Activated CD8-positive, alpha-beta memory T cell treated with anti-CD3 and anti-CD28 coated beads for 36 hours (primary cell): ENCODE results near the gene FAM117A. TPM values are rescaled to one million over a fixed set of nuclear protein-coding genes. Genes with fewer than 3 reads are reported as not detected.

Experiments used
- CTCF ChIA-PET: fragments of 350-600 bp; sonication (Branson Sonifier 250); formaldehyde crosslinking; loops from one replicate; lab custom pipeline; 2021; ENCODE audit warnings: antibody characterized with exemption; lab: Charles Lee
- POLR2A ChIA-PET: fragments of 350-600 bp; sonication (Branson Sonifier 250); formaldehyde crosslinking; loops from one replicate; lab custom pipeline; 2021; ENCODE audit warnings: antibody characterized with exemption; lab: Charles Lee
- total RNA-seq, 2 experiments: library from RNA; stranded (reverse); gene quantifications; one replicate each; pipeline ENCODE4 v1.2.3, GENCODE V29; 2021

FAM117A gene
- total RNA-seq, 2 experiments from 2014 or later: 16.4 to 17.7 TPM

- ChIA-PET POLR2A (no interaction called here), CTCF (interaction anchor here (1.2 to 2.7 kb wide), 3 partner anchors 61 to 138 kb away, joined by 3 to 14 read pairs (median 10); no protein-coding TSS in a partner anchor)
Measured at GRCh38 chr17:49705254-49705653, 58.7 kb downstream of the FAM117A start.

GRCh38 chr17:49703557-49704277, 60.2 kb downstream of the FAM117A start:
- POLR2A ChIA-PET: no interaction called here
- CTCF ChIA-PET: interaction anchor here (0.6 to 2.7 kb wide), 8 partner anchors 12 to 804 kb away, joined by 3 to 14 read pairs (median 4); no protein-coding TSS in a partner anchor

DNA sequence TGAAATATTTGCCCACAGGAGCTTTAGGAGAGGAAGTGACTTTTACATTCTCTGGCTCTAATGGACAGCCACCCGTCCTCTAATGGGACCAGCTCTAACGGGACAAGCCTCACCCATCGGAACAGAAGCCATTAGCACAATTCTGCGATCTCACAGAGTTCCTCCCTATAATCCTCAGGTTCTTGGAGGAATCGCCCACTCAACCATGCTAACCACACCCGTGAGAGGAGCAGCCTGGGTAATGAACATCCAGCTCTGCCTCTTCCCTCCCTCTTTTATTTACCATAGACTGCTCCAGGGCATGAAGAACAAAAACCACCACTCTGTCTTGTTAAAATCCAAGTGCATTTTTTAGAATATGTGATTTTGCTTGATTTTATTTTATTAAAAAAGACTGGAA, 63.0 kb downstream of the FAM117A start:
- ChIA-PET POLR2A (interaction anchor here (1.1 kb wide), 1 partner anchor 97 kb away, joined by 3 read pairs; no protein-coding TSS in a partner anchor), CTCF (interaction anchor here (1.2 to 6.4 kb wide), 2 partner anchors 7 to 125 kb away, joined by 3 to 45 read pairs; partner anchors contain the start of genes NXPH3 and SLC35B1)

DNA sequence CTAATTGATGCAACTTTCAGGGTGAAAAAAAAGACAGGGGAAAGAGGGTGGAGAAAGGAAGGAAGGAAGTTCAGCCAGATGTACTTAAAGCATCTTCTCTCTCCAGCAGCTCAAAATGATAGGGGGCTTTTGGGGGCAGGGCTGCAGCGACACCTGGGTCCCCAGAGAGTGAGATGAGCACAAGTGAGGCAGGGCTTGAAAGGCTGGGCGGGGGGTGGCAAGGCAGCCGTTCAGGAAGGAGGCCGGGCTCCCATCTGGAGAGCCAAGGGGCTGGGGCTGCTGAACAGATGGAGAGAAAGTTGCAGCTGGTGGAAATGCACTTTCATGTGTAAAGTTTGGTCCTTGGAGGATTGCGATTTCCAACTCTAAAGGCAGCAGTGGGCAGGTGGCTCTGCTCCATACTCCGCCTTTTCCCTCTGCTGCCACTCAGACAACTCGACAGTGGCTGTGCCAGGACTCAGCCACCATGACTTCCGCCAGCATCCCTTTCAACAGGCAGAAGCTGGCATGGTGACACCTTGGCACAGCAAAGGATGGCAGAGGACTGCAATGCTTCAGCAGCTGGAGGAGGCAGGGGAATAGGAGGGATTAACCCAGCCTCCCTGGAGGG, 63.9 kb downstream of the FAM117A start:
- POLR2A ChIA-PET: interaction anchor here (1.1 kb wide), 2 partner anchors 72 to 97 kb away, joined by 3 read pairs; no protein-coding TSS in a partner anchor
- CTCF ChIA-PET: interaction anchor here (0.9 to 6.4 kb wide), 4 partner anchors 8 to 144 kb away, joined by 3 to 45 read pairs (median 4); partner anchors contain the start of gene SLC35B1

- CTCF ChIA-PET: interaction anchor here (1.0 to 7.1 kb wide), 5 partner anchors 10 to 141 kb away, joined by 3 to 106 read pairs (median 24); partner anchors contain the start of gene SLC35B1
- POLR2A ChIA-PET: interaction anchor here (1.2 kb wide), 1 partner anchor 17 kb away, joined by 4 read pairs; no protein-coding TSS in a partner anchor
Measured at GRCh38 chr17:49698005-49698404, 65.9 kb downstream of the FAM117A start.

- ChIA-PET POLR2A (interaction anchor here (0.5 to 2.0 kb wide), 9 partner anchors 9 to 420 kb away, joined by 3 to 10 read pairs (median 4); partner anchors contain the start of gene NXPH3), CTCF (interaction anchor here (0.7 to 7.1 kb wide), 19 partner anchors 9 to 301 kb away, joined by 3 to 106 read pairs (median 4); partner anchors contain the start of genes SLC35B1 and SPOP)
Measured at GRCh38 chr17:49696233-49696761, 67.6 kb downstream of the FAM117A start.

GRCh38 chr17:49695698-49696232, 68.2 kb downstream of the FAM117A start:
- ChIA-PET CTCF (interaction anchor here (0.7 to 7.1 kb wide), 19 partner anchors 9 to 302 kb away, joined by 3 to 106 read pairs (median 4); partner anchors contain the start of genes SLC35B1 and SPOP), POLR2A (interaction anchor here (0.6 to 2.0 kb wide), 8 partner anchors 9 to 128 kb away, joined by 3 to 10 read pairs (median 4); partner anchors contain the start of gene NXPH3)

GRCh38 chr17:49694847-49695697, 68.9 kb downstream of the FAM117A start:
- ChIA-PET CTCF (interaction anchor here (0.5 to 7.1 kb wide), 18 partner anchors 8 to 303 kb away, joined by 3 to 106 read pairs (median 5); partner anchors contain the start of gene SLC35B1), POLR2A (interaction anchor here (0.8 to 2.0 kb wide), 2 partner anchors 124 to 127 kb away, joined by 5 read pairs; no protein-coding TSS in a partner anchor)

- ChIA-PET CTCF (interaction anchor here (1.3 to 7.1 kb wide), 2 partner anchors 117 to 124 kb away, joined by 4 to 106 read pairs; partner anchors contain the start of gene NXPH3), POLR2A (no interaction called here)
Measured at GRCh38 chr17:49692751-49693150, 71.2 kb downstream of the FAM117A start.

DNA sequence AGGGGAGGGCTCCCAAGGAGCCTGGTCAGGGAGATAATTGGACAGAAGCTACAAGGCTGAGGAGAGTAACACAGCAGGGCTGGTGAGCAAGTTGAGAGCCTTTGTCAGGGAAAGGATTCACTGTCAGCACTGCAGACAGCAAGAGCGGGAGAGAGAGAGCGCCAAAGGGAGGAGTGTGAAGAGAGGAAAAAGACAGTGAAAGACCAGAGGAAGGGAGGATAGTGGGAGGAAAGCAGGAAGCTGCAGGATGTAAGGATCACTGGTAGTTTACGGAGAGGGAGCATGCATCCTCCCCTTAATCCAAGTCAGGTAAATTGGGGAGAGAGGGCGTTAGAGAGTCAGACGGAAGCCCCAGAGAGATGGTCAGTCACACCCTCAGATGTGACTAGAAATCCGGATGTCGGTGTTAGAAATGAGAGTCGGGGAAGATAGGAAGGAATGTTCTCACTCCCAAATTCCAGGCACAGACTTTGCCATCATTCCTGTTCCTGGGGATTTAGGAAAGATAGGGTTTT, 72.2 kb downstream of the FAM117A start:
- ChIA-PET POLR2A (no interaction called here), CTCF (interaction anchor here (1.3 kb wide), 1 partner anchor 116 kb away, joined by 4 read pairs; the partner anchor contains the start of gene NXPH3)

- POLR2A ChIA-PET: no interaction called here
- CTCF ChIA-PET: interaction anchor here (0.6 to 0.7 kb wide), 2 partner anchors 124 to 1085 kb away, joined by 3 to 5 read pairs; no protein-coding TSS in a partner anchor
Measured at GRCh38 chr17:49691086-49691676, 72.8 kb downstream of the FAM117A start.

DNA sequence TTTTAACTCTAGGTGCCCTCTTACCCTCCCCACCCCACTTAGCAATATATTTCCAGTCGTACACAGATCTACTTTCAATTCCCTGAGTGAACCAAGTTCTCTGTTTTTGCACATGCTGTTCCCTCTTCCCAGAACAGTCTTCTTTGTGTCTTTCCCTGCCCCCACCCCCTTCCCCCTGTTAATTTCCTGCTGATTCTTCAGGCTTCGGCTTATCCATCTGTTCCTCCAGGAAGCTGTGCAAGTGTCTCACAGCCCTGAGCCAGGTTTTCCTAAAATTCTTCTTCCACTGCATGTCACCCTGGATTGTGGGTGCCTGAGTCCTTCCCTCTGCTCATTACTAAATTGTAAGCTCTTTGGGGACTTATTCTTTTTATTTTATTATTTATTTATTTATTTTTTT, 73.7 kb downstream of the FAM117A start:
- ChIA-PET POLR2A (no interaction called here), CTCF (interaction anchor here (2.4 kb wide), 1 partner anchor 120 kb away, joined by 9 read pairs; no protein-coding TSS in a partner anchor)

DNA sequence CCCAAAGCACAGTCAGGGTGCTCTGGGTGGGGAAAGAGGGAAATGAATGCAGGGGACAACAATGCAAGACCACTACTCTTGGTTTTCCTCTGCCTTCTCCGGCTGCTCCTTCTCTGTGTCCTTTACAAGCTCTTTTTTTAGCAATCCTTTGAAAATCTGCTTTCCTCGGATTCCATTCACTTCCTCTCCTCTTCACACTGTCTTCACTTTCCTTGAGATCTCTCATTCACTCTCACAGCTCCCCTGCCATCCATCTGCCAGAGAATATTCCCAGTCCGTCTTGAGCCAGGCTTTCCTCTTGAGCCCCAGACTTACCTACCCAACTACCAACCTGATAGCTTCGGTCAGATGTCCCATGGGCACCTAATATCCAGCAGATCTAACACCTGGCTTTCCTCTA, 75.1 kb downstream of the FAM117A start:
- CTCF ChIA-PET: interaction anchor here (1.3 to 2.4 kb wide), 3 partner anchors 118 to 163 kb away, joined by 3 to 9 read pairs (median 3); no protein-coding TSS in a partner anchor

GRCh38 chr17:49687878-49688491, 75.9 kb downstream of the FAM117A start:
- POLR2A ChIA-PET: interaction anchor here (0.6 to 1.0 kb wide), 3 partner anchors 11 to 91 kb away, joined by 3 to 10 read pairs (median 4); no protein-coding TSS in a partner anchor
- CTCF ChIA-PET: interaction anchor here (0.7 to 2.4 kb wide), 8 partner anchors 8 to 255 kb away, joined by 3 to 9 read pairs (median 4); partner anchors contain the start of gene SLC35B1

More for the DNA sequence above, 75.1 kb downstream of the FAM117A start:
- POLR2A ChIA-PET: no interaction called here

DNA sequence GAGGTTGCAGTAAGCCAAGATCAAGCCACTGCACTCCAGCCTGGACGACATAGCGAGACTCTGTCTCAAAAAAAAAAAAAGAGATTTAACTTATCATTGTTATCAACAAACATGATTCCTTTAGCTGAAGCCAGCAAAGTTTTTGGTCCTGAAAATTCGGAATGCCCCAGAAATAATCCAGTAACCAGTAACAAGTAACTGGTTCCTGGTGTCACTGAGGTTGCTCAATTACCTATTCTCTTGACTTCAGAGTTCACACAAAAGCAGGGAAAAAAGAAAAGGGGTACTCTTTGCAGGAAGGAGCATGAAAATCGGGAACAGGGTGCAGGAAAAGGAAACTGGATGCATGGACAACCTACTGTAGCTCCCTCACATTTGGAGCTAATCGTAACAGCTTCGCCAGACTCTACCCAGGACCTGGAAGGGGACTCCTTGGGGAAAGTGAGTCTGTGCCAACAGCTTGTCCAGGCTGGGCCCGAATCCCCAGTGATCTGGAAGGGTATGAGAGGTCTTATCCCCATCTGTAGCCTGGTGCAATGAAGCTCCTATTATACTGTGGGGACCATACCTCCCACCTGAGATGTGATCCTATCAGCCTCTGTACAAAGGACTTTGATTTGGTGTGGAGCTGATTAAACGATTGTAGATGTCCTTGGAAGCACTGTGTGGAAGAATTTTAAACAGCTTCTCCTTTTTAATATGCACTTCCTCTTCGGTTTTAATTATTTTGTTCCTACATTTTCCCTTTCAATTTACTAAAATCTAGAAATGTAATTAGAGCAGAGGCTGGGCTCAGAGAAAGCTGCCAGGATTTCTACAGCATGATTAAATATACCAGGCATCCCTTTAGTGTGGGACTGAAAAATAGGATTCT, 82.6 kb downstream of the FAM117A start:
- CTCF ChIA-PET: interaction anchor here (1.2 to 1.5 kb wide), 3 partner anchors 106 to 125 kb away, joined by 3 to 4 read pairs (median 4); partner anchors contain the start of gene NXPH3

More for the DNA sequence above, 82.6 kb downstream of the FAM117A start:
- POLR2A ChIA-PET: no interaction called here
